A549 treated with AZD2906 at 1 μM for 4 hours (cell line): ENCODE results near the gene BRINP2. TPM values are rescaled to one million over a fixed set of nuclear protein-coding genes. Genes with fewer than 3 reads are reported as not detected.

Experiments
- total RNA-seq: library from RNA; stranded (reverse); fragments of 200-300 nt; extraction: Qiagen RNA extraction; gene quantifications from 5 replicates; pipeline ENCODE4 v1.2.3, GENCODE V29; 2022

Gene BRINP2
- 0.10 to 0.30 TPM (median 0.16 TPM) in 5 replicates for total RNA-seq

GRCh38 chr1:177170756-177171535 is at the start of gene BRINP2:
BRINP2 (plus strand) TSS chr1:177170958; CDS start chr1:177229877, 58,919 bp downstream.

GRCh38 chr1:177164380-177165068 is 6.2 kb upstream of the BRINP2 start, which contains the start of gene ASTN1:
ASTN1 (minus strand) TSS chr1:177164712; CDS start chr1:177164676, 36 bp downstream.

Other genes starting within 250 kb of the BRINP2 start
- gene ASTN1, start 6.2 kb upstream of the BRINP2 start, total RNA-seq, result not detected in 5 replicates